Stimulated activated CD4-positive, alpha-beta T cell treated with anti-CD3 and anti-CD28 coated beads, Interleukin-4, amount 100 ng/mL, for 1 hour (primary cell): Measurements from ENCODE around the gene UBE2J2.
"Not testable (repeated sequence)": the region's sequence is repeated elsewhere in the genome, so short reads cannot be mapped to it uniquely, and the experiment has no call there.

Experiments
- DNase-seq: peaks from one replicate; pipeline ENCODE4 v3.0.0-alpha.2; 2020

Gene UBE2J2

GRCh38 chr1:1255078-1255477 lies 18.6 kb downstream of the UBE2J2 start:
- DNase-seq = no peak

GRCh38 chr1:1254667-1254998 lies 19.0 kb downstream of the UBE2J2 start:
- no peak for DNase-seq

GRCh38 chr1:1253972-1254666 lies 19.5 kb downstream of the UBE2J2 start:
- DNase-seq = no peak

GRCh38 chr1:1253314-1253713 lies 20.3 kb downstream of the UBE2J2 start:
- no peak for DNase-seq

- DNase-seq = peak; percentile 69
Observed at GRCh38 chr1:1250786-1251284, 22.8 kb downstream of the UBE2J2 start.

GRCh38 chr1:1248009-1248913 lies 25.4 kb downstream of the UBE2J2 start:
- DNase-seq = not testable (repeated sequence)

- DNase-seq = no peak
Observed at GRCh38 chr1:1247341-1247913, 26.2 kb downstream of the UBE2J2 start.

- no peak for DNase-seq
Observed at GRCh38 chr1:1246577-1247340, 26.9 kb downstream of the UBE2J2 start, which contains the start of gene C1QTNF12. Gene C1QTNF12, minus strand, starts transcription at chr1:1246722. Its CDS starts 32 bp downstream, at chr1:1246690.

- DNase-seq = no peak
Observed at GRCh38 chr1:1245817-1246576, 27.7 kb downstream of the UBE2J2 start.

- no peak for DNase-seq
Observed at GRCh38 chr1:1245178-1245816, 28.4 kb downstream of the UBE2J2 start.

GRCh38 chr1:1244192-1244811 lies 29.4 kb downstream of the UBE2J2 start:
- DNase-seq = no peak

GRCh38 chr1:1243807-1244191 lies 29.9 kb downstream of the UBE2J2 start:
- DNase-seq = no peak

- DNase-seq = no peak
Observed at GRCh38 chr1:1243266-1243660, 30.4 kb downstream of the UBE2J2 start.

GRCh38 chr1:1242461-1243265 lies 31.0 kb downstream of the UBE2J2 start:
- DNase-seq = no peak

GRCh38 chr1:1241588-1242219 lies 31.9 kb downstream of the UBE2J2 start:
- no peak for DNase-seq

- DNase-seq = no peak
Observed at GRCh38 chr1:1240822-1241587, 32.6 kb downstream of the UBE2J2 start.

GRCh38 chr1:1240348-1240732 lies 33.3 kb downstream of the UBE2J2 start:
- DNase-seq = no peak

- no peak for DNase-seq
Observed at GRCh38 chr1:1239614-1240347, 33.9 kb downstream of the UBE2J2 start.
